ENCODE results near the gene DSCAML1. TPM values are rescaled to one million over a fixed set of nuclear protein-coding genes. Genes with fewer than 3 reads are reported as not detected.

The DSCAML1 gene
- total and polyA plus RNA-seq, 2 of the 8 experiments (the other 6 are each of a cell fraction or from before 2014, with no cell fraction given), result 0.19 to 0.24 TPM

DNA sequence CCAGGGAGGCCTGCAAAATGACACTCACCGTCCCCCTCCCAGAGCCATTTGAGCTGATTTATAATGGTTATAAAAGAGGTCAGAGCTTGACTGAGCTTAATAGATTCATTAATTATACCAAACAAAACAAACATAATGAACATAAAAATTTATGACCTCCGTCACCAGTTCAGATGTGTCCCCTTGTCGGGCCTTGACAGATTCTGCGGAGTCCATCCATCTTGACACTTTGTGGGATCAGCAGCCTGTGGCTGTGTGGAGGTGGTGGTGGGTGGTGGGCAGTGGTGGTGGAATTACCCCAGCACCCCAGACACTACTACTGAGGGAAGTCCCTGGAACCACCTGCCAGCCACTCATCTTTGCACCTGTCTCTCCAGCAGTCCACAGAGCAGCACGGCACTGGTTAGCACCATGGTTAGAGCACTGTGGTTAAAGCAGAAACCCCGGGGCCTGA, 83.5 kb downstream of the DSCAML1 start:
- H2BK5ac ChIP-seq (ENCODE audit: low read depth, low read length), result no peak overlapping the region
- H3K27ac ChIP-seq (ENCODE audit: low read depth, low read length), result no peak overlapping the region
- H3K9me3 ChIP-seq (ENCODE audit: insufficient read depth in 2 of 2, low read depth in 1 of 2, low read length in 1 of 2), result no peaks in the 10 kb centered on the region
- H2BK120ac ChIP-seq (replicated peaks; ENCODE audit: low read depth, low read length), result no peak overlapping the region
- no peak for DNase-seq (ENCODE audit: low read depth in 1 of 2, low spot score in 2 of 2)
- no peak overlapping the region for H3K4me3 ChIP-seq (ENCODE audit: extremely low read depth in 1 of 4, insufficient read depth in 2 of 4, low read depth in 3 of 4, low read length in 4 of 4)
- H2AK5ac ChIP-seq (ENCODE audit: low read depth, low read length), result no peak overlapping the region
- no peak overlapping the region for H2BK20ac ChIP-seq (ENCODE audit: low read length)
- WGBS, 2 experiments (ENCODE audit: extremely low coverage in 1 of 2, insufficient coverage in 1 of 2, insufficient read length in 1 of 2, insufficient replicate concordance in 2 of 2, low coverage in 1 of 2, low lambda C conversion rate in 2 of 2, missing lambda C conversion rate in 1 of 2), result 87% methylated on average over 6 of the region's 6 CpGs; no CpG with 5 or more reads in 1 of the 2 experiments
- no peaks in the 10 kb centered on the region for H3K23me2 ChIP-seq (ENCODE audit: low read depth, low read length)
- H3K79me1 ChIP-seq (ENCODE audit: low read depth, low read length), result no peaks in the 10 kb centered on the region
- H4K8ac ChIP-seq (ENCODE audit: extremely low read depth, insufficient read depth, low read length), result no peak overlapping the region
- no peak overlapping the region for H3K56ac ChIP-seq (replicated peaks; ENCODE audit: insufficient read length, low read depth, low read length)
- TF ChIP-seq GTF2F1 (IDR thresholded peaks at IDR 0.05; ENCODE audit: borderline replicate concordance, low read depth, low read length) (no peak), PHF8 (conservative IDR thresholded peaks at IDR 0.05; ENCODE audit: low read depth, low read length) (no peak), SP2 (IDR thresholded peaks at IDR 0.05; ENCODE audit: low read length) (no peak), EGR1 (IDR thresholded peaks at IDR 0.05; ENCODE audit: borderline replicate concordance, low read depth, low read length) (no peak), CBX5 (IDR thresholded peaks at IDR 0.05; ENCODE audit: low read depth, low read length) (no peak), BRCA1 (IDR thresholded peaks at IDR 0.05; ENCODE audit: low read depth, low read length) (no peak), RFX5 (IDR thresholded peaks at IDR 0.05; ENCODE audit: borderline replicate concordance, low read depth, low read length) (no peak), CHD2 (IDR thresholded peaks at IDR 0.05; ENCODE audit: low read length) (no peak)
- peaks cover 2 to 22% (median 5%) of the 10 kb centered on the region in 4 experiments; a peak in 5 of 7 replicates for H3K4me1 ChIP-seq (replicated peaks in 1 of 4; ENCODE audit: control insufficient read depth in 3 of 4, insufficient read depth in 4 of 4, low read length in 3 of 4)
- no peaks in the 10 kb centered on the region for H3K36me3 ChIP-seq (ENCODE audit: control insufficient read depth in 2 of 4, insufficient read depth in 4 of 4, low read length in 3 of 4)
- no peaks in the 10 kb centered on the region for H3K27me3 ChIP-seq (replicated peaks in 1 of 4; ENCODE audit: control insufficient read depth in 3 of 4, extremely low read depth in 1 of 4, insufficient read depth in 3 of 4, low read length in 3 of 4)
- H3K4ac ChIP-seq (replicated peaks; ENCODE audit: insufficient read length, low read depth, low read length), result no peak overlapping the region
- no peak overlapping the region for H4K91ac ChIP-seq (replicated peaks; ENCODE audit: insufficient read length, low read length)
- no peak overlapping the region for H2BK15ac ChIP-seq (ENCODE audit: low read length)
- no peak for FAIRE-seq
- no peak overlapping the region for H3K18ac ChIP-seq (ENCODE audit: extremely low read depth, low read length)
- peaks cover 0 to 2% of the 10 kb centered on the region in 2 experiments for H4K20me1 ChIP-seq (replicated peaks in 1 of 2; ENCODE audit: control insufficient read depth in 1 of 2, insufficient read depth in 2 of 2, low read length in 2 of 2)
- no peak overlapping the region for H3K9ac ChIP-seq (replicated peaks in 1 of 4; ENCODE audit: extremely low read depth in 1 of 4, low read depth in 3 of 4, low read length in 3 of 4)
- no peak overlapping the region for H2AFZ ChIP-seq (ENCODE audit: low read length)
- H3K14ac ChIP-seq (ENCODE audit: insufficient read length), result no peak overlapping the region
- H3K4me2 ChIP-seq (ENCODE audit: insufficient read depth in 1 of 2, low read depth in 2 of 2, low read length in 2 of 2), result no peak overlapping the region
- ChIA-PET POLR2A (ENCODE audit: partially characterized antibody) (interaction anchor here (1.4 kb wide), 1 partner anchor 21 kb away, joined by 3 read pairs; no protein-coding TSS in a partner anchor), CTCF (ENCODE audit: partially characterized antibody) (interaction anchor here (0.6 to 1.7 kb wide), 3 partner anchors 11 to 270 kb away, joined by 3 to 5 read pairs (median 3); no protein-coding TSS in a partner anchor)
- no peak overlapping the region for H4K5ac ChIP-seq (ENCODE audit: insufficient read length, low read depth, low read length)
- H3K79me2 ChIP-seq (ENCODE audit: control insufficient read depth in 1 of 2, insufficient read depth in 2 of 2, low read length in 2 of 2), result no peaks in the 10 kb centered on the region
- no peak overlapping the region for H3K23ac ChIP-seq (ENCODE audit: insufficient read length)
- no peak overlapping the region; the same call in 1 of the 2 replicates for H2BK12ac ChIP-seq (ENCODE audit: low read depth, low read length)

All from H1 (cell line).